ENCODE results near the gene MYL7.
A peak's percentile ranks its signal among the peaks of the same experiment; 100 is the strongest.

Gene MYL7

GRCh38 chr7:44124822-44125202 is 16.3 kb downstream of the MYL7 start:
- no peak for DNase-seq
- Histone ChIP-seq H3K9me3 (ENCODE audit: severe bottlenecking) (no peaks in the 10 kb centered on the region), H3K27me3 (ENCODE audit: insufficient read depth, low read depth, severe bottlenecking) (no peaks in the 10 kb centered on the region), H3K36me3 (peaks cover 24% of the 10 kb centered on the region), H3K4me3 (ENCODE audit: low read depth, low read length) (no peak overlapping the region), H3K27ac (no peak overlapping the region)
- no peak for TF ChIP-seq CTCF (IDR thresholded peaks at IDR 0.05; ENCODE audit: low read depth, low read length)

GRCh38 chr7:44123190-44124003 is 17.7 kb downstream of the MYL7 start, which contains the start of gene POLD2:
Gene POLD2 (minus strand): TSS chr7:44123548. CDS start chr7:44122053, 1,495 bp downstream.
- Histone ChIP-seq H3K4me3 (ENCODE audit: low read depth, low read length) (peak within 1 kb of the TSS; percentile 58), H3K36me3 (peaks cover 33% of the 10 kb centered on the region), H3K27ac (peak within 1 kb of the TSS; percentile 92), H3K27me3 (ENCODE audit: insufficient read depth, low read depth, severe bottlenecking) (no peaks in the 10 kb centered on the region), H3K9me3 (ENCODE audit: severe bottlenecking) (no peaks in the 10 kb centered on the region)
- peak; percentile 99 for DNase-seq
- TF ChIP-seq CTCF (IDR thresholded peaks at IDR 0.05; ENCODE audit: low read depth, low read length), result no peak

- H3K27me3 ChIP-seq (ENCODE audit: insufficient read depth, low read depth, severe bottlenecking), result no peaks in the 10 kb centered on the region
- H3K4me3 ChIP-seq (ENCODE audit: low read depth, low read length), result peak overlapping the region; percentile 58
- DNase-seq, result no peak
- H3K27ac ChIP-seq, result peak overlapping the region; percentile 92
- H3K9me3 ChIP-seq (ENCODE audit: severe bottlenecking), result no peaks in the 10 kb centered on the region
- peaks cover 40% of the 10 kb centered on the region for H3K36me3 ChIP-seq
- no peak for TF ChIP-seq CTCF (IDR thresholded peaks at IDR 0.05; ENCODE audit: low read depth, low read length)
Measured at GRCh38 chr7:44122529-44122928, 18.6 kb downstream of the MYL7 start.

- Histone ChIP-seq H3K36me3 (peaks cover 46% of the 10 kb centered on the region), H3K27me3 (ENCODE audit: insufficient read depth, low read depth, severe bottlenecking) (no peaks in the 10 kb centered on the region), H3K9me3 (ENCODE audit: severe bottlenecking) (no peaks in the 10 kb centered on the region), H3K4me3 (ENCODE audit: low read depth, low read length) (no peak overlapping the region), H3K27ac (no peak overlapping the region)
- no peak for TF ChIP-seq CTCF (IDR thresholded peaks at IDR 0.05; ENCODE audit: low read depth, low read length)
- no peak for DNase-seq
Measured at GRCh38 chr7:44121761-44122420, 19.2 kb downstream of the MYL7 start.

- no peak for TF ChIP-seq CTCF (IDR thresholded peaks at IDR 0.05; ENCODE audit: low read depth, low read length)
- H3K36me3 ChIP-seq, result peaks cover 61% of the 10 kb centered on the region
- H3K27me3 ChIP-seq (ENCODE audit: insufficient read depth, low read depth, severe bottlenecking), result no peaks in the 10 kb centered on the region
- H3K9me3 ChIP-seq (ENCODE audit: severe bottlenecking), result no peaks in the 10 kb centered on the region
- no peak overlapping the region for H3K4me3 ChIP-seq (ENCODE audit: low read depth, low read length)
- no peak for DNase-seq
- no peak overlapping the region for H3K27ac ChIP-seq
Measured at GRCh38 chr7:44120395-44120794, 20.7 kb downstream of the MYL7 start.
